Nephron progenitor cell (in vitro differentiated cells): ENCODE measurements around the gene SPACA5.

Experiments used
- DNase-seq: peaks from one replicate; pipeline ENCODE4 v3.0.0; 2021
- H3K27ac Mint-ChIP-seq: 2 replicates; pipeline ENCODE4 v1.8.0; 2021; ENCODE audit warnings: mild to moderate bottlenecking, moderate library complexity, mixed read lengths
- H3K27me3 Mint-ChIP-seq: 2 replicates; pipeline ENCODE4 v1.8.0; 2021; ENCODE audit warnings: mild to moderate bottlenecking, low read depth, mixed read lengths; ENCODE audit not compliant: poor library complexity
- H3K36me3 Mint-ChIP-seq: 2 replicates; pipeline ENCODE4 v1.8.0; 2021; ENCODE audit warnings: low read depth, mixed read lengths
- H3K4me1 Mint-ChIP-seq: 2 replicates; pipeline ENCODE4 v1.8.0; 2021; ENCODE audit warnings: mixed read lengths
- H3K4me3 Mint-ChIP-seq: 2 replicates; pipeline ENCODE4 v1.8.0; 2021; ENCODE audit warnings: mild to moderate bottlenecking, moderate library complexity, mixed read lengths
- H3K9me3 Mint-ChIP-seq: 2 replicates; pipeline ENCODE4 v1.8.0; 2021; ENCODE audit warnings: mild to moderate bottlenecking, moderate library complexity, mixed read lengths
- TF ChIP-seq, protein P1 (sequence below): fragments of 200-600 bp; sonication (generic); IDR thresholded peaks from 2 replicates; pipeline ENCODE4 v1.5.0; 2021; ENCODE audit warnings: antibody characterized with exemption

SPACA5 gene

DNA sequence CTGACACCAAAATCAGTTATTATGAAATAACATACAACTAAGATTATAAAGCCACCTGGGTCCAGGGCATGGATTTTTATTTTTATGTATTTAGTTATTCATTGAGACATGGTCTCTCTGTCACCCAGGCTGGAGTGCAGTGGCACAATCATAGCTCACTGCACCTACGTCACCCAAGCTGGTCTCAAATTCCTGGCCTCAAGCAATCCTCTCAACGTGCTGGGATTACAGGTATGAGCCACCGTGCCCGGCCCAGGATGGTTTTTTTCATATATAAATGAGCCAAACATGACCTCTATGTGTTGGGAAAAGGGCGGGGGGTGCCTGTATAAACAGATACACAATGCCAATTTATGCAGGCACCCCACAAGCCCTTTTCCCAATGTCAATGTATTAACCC, 40.1 kb downstream of the SPACA5 start:
- H3K4me3 Mint-ChIP-seq = no peak overlapping the region
- peaks cover 4% of the 10 kb centered on the region for H3K27me3 Mint-ChIP-seq
- no peak for DNase-seq
- peaks cover 55% of the 10 kb centered on the region for H3K9me3 Mint-ChIP-seq
- TF ChIP-seq, protein P1, sequence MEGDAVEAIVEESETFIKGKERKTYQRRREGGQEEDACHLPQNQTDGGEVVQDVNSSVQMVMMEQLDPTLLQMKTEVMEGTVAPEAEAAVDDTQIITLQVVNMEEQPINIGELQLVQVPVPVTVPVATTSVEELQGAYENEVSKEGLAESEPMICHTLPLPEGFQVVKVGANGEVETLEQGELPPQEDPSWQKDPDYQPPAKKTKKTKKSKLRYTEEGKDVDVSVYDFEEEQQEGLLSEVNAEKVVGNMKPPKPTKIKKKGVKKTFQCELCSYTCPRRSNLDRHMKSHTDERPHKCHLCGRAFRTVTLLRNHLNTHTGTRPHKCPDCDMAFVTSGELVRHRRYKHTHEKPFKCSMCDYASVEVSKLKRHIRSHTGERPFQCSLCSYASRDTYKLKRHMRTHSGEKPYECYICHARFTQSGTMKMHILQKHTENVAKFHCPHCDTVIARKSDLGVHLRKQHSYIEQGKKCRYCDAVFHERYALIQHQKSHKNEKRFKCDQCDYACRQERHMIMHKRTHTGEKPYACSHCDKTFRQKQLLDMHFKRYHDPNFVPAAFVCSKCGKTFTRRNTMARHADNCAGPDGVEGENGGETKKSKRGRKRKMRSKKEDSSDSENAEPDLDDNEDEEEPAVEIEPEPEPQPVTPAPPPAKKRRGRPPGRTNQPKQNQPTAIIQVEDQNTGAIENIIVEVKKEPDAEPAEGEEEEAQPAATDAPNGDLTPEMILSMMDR = no peak
- H3K36me3 Mint-ChIP-seq = peaks cover 6% of the 10 kb centered on the region
- no peaks in the 10 kb centered on the region for H3K4me1 Mint-ChIP-seq
- no peak overlapping the region for H3K27ac Mint-ChIP-seq

DNA sequence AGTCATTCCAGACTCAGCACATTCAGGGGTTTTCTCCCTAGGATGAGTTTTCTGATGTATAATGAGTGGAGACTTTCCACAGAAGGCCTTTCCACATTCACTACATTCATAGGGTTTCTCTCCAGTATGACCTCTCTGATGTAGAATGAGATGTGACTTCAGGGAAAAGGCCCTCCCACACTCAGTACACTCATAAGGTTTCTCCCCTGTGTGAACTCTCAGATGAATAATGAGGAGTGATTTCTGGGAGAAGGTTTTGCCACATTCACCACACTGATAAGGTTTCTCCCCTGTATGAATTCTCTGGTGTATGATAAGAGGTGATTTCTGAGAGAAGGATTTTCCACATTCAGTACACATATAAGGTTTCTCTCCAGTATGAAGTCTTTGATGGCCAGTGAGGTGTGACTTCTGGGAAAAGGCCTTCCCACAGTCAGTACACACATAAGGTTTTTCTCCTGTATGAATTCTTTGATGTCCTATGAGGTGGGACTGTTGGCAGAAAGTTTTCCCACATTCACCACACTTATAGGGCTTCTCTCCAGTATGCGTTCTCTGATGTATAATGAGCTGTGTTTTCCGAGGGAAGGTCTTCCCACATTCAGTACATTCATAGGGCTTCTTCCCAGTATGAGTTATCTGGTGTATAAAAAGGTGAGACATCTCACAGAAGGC, 52.0 kb downstream of the SPACA5 start:
- DNase-seq = no peak
- H3K4me1 Mint-ChIP-seq = no peaks in the 10 kb centered on the region
- H3K36me3 Mint-ChIP-seq = peaks cover 66% of the 10 kb centered on the region
- no peaks in the 10 kb centered on the region for H3K27me3 Mint-ChIP-seq
- H3K9me3 Mint-ChIP-seq = peaks cover 87% of the 10 kb centered on the region
- H3K4me3 Mint-ChIP-seq = no peak overlapping the region
- H3K27ac Mint-ChIP-seq = no peak overlapping the region
- TF ChIP-seq, protein P1 = no peak

DNA sequence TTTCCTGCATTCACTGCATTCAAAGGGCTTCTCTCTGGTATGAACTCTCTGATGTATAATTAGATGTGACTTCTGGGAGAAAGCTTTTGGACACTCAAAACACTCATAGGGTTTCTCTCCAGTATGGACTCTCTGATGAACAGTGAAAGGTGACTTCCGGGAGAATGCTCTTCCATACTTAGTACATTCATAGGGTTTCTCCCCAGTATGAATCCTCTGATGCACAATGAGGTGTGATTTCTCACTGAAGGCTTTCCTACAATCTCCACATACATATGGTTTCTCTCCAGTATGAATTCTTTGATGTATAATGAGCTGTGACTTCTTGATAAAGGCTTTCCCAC, 52.5 kb downstream of the SPACA5 start:
- peaks cover 83% of the 10 kb centered on the region for H3K9me3 Mint-ChIP-seq
- no peaks in the 10 kb centered on the region for H3K27me3 Mint-ChIP-seq

More for the DNA sequence above, 52.5 kb downstream of the SPACA5 start:
- no peak overlapping the region for H3K4me3 Mint-ChIP-seq
- peaks cover 66% of the 10 kb centered on the region for H3K36me3 Mint-ChIP-seq
- no peaks in the 10 kb centered on the region for H3K4me1 Mint-ChIP-seq
- DNase-seq = no peak
- H3K27ac Mint-ChIP-seq = no peak overlapping the region
- TF ChIP-seq, protein P1 = no peak
